HepG2 (cell line): ENCODE measurements around the gene GALNT9. TPM values are rescaled to one million over a fixed set of nuclear protein-coding genes. Genes with fewer than 3 reads are reported as not detected.

Experiments used
- ATAC-seq: fragments of 200-7000 bp; cut with Tn5 transposase; 3 replicates; pipeline ENCODE4 v1.9.1; 2020; ENCODE audit warnings: mild to moderate bottlenecking, moderate library complexity
- BruUV-seq: library from RNA; stranded (reverse); fragments of 400-500 nt; replicated peaks from 2 replicates; lab custom pipeline; 2021; lab: Mats Ljungman, UMichigan
- CTCF ChIA-PET: fragments of 300-600 bp; formaldehyde crosslinking; extraction: SDS; loops from one replicate; lab custom pipeline; 2021; ENCODE audit warnings: low total read pairs, inconsistent platforms, low intra/inter-chr PET ratio; lab: Yijun Ruan, JAX
- POLR2A ChIA-PET: fragments of 350-600 bp; sonication (Branson Sonifier 250); formaldehyde crosslinking; loops from one replicate; lab custom pipeline; 2020; ENCODE audit warnings: antibody characterized with exemption, inconsistent platforms; lab: Yijun Ruan, JAX
- DNase-seq: peaks from one replicate; pipeline ENCODE4 v3.0.0-alpha.2; 2015; ENCODE audit warnings: low spot score
- FAIRE-seq: peaks from 3 replicates; lab custom pipeline; 2011; peaks lifted over from hg19 to GRCh38; lab: Jason Lieb, UNC
- H2AFZ ChIP-seq: one replicate; pipeline ENCODE4 v1.6.1; 2011; ENCODE audit warnings: low read length, inconsistent platforms
- H3K27ac ChIP-seq: fragments of 300-600 bp; 3 replicates; pipeline ENCODE4 v1.8.0; 2011; ENCODE audit warnings: mixed run types, mild to moderate bottlenecking, mixed read lengths, low read length, inconsistent platforms; ENCODE audit not compliant: insufficient read depth; ENCODE audit errors: extremely low read length
- H3K27me3 ChIP-seq, 2 experiments: fragments of 200-600 bp in 1 of 2; 2 replicates in 1 of 2; 3 replicates in 1 of 2; pipeline versions ENCODE4 v1.6.0 to v1.8.0; 2011; ENCODE audit warnings: low read length in 2 of 2, mild to moderate bottlenecking in 2 of 2, moderate library complexity in 2 of 2, inconsistent platforms in 1 of 2; ENCODE audit not compliant: insufficient read depth in 2 of 2, control insufficient read depth in 1 of 2
- H3K36me3 ChIP-seq, 2 experiments: fragments of 200-600 bp in 1 of 2; replicated peaks in 1 of 2; 2 replicates in 1 of 2; 3 replicates in 1 of 2; pipeline versions ENCODE4 v1.5.1 to v1.8.0; 2011; ENCODE audit warnings: low read length in 2 of 2, inconsistent platforms in 1 of 2; ENCODE audit not compliant: insufficient read depth in 2 of 2, control insufficient read depth in 1 of 2
- H3K4me1 ChIP-seq: 2 replicates; pipeline ENCODE4 v1.5.1; 2012; ENCODE audit warnings: low read length, inconsistent platforms; ENCODE audit not compliant: insufficient read depth
- H3K4me2 ChIP-seq: 2 replicates; pipeline ENCODE4 v1.6.0; 2011; ENCODE audit warnings: low read depth, low read length, inconsistent platforms
- H3K4me3 ChIP-seq, 3 experiments: fragments of 200-600 bp in 1 of 3; sonication (generic), shearing (Covaris generic) in 1 of 3; replicated peaks in 1 of 3; 2 replicates each; pipeline ENCODE4 v1.5.1; 2011 to 2016; ENCODE audit warnings: low read length in 3 of 3, inconsistent platforms in 2 of 3, low read depth in 2 of 3, mild to moderate bottlenecking in 2 of 3, control low read depth in 1 of 3, mixed read lengths in 1 of 3; ENCODE audit not compliant: insufficient read depth in 1 of 3
- H3K79me2 ChIP-seq: one replicate; pipeline ENCODE4 v1.6.1; 2011; ENCODE audit warnings: low read length, inconsistent platforms; ENCODE audit not compliant: insufficient read depth
- H3K9ac ChIP-seq: 2 replicates; pipeline ENCODE4 v1.6.0; 2011; ENCODE audit warnings: mild to moderate bottlenecking, low read depth, low read length, inconsistent platforms; ENCODE audit not compliant: insufficient read depth
- H3K9me3 ChIP-seq: 2 replicates; pipeline ENCODE4 v1.5.1; 2012; ENCODE audit warnings: mild to moderate bottlenecking, low read length
- H4K20me1 ChIP-seq: 2 replicates; pipeline ENCODE4 v1.6.0; 2011; ENCODE audit warnings: inconsistent platforms, mild to moderate bottlenecking, low read length, moderate library complexity; ENCODE audit not compliant: insufficient read depth
- AGO1 ChIP-seq: fragments of 200-400 bp; formaldehyde crosslinking; IDR thresholded peaks from 2 replicates; pipeline ENCODE4 v1.6.1; 2017; ENCODE audit warnings: mild to moderate bottlenecking, low read depth, low read length, moderate library complexity; ENCODE audit not compliant: poor library complexity, severe bottlenecking
- FOXJ3 ChIP-seq: sonication (generic); formaldehyde crosslinking; IDR thresholded peaks from 2 replicates; pipeline ENCODE4 v1.4.0; 2020; ENCODE audit warnings: missing genetic modification reagents, mild to moderate bottlenecking, borderline replicate concordance
- FOXP1 ChIP-seq, 2 experiments: fragments of 450-650 bp in 1 of 2; IDR thresholded peaks; 2 replicates each; pipeline ENCODE4 v1.6.1; 2017 to 2018; ENCODE audit warnings: antibody characterized with exemption in 1 of 2
- MIER3 ChIP-seq: IDR thresholded peaks from 2 replicates; pipeline ENCODE4 v1.6.1; 2016; ENCODE audit warnings: missing compliant biosample characterization, borderline replicate concordance
- RARG ChIP-seq: sonication (generic); formaldehyde crosslinking; IDR thresholded peaks from 2 replicates; pipeline ENCODE4 v1.4.0; 2020; ENCODE audit warnings: low read depth, mild to moderate bottlenecking, missing genetic modification reagents
- RBM39 ChIP-seq: fragments of 200-400 bp; formaldehyde crosslinking; IDR thresholded peaks from one replicate; pipeline ENCODE4 v1.6.1; 2018; ENCODE audit warnings: antibody characterized with exemption, mild to moderate bottlenecking, low read depth, low read length; ENCODE audit not compliant: poor library complexity, severe bottlenecking
- SOX5 ChIP-seq: IDR thresholded peaks from 2 replicates; pipeline ENCODE4 v1.6.1; 2016; ENCODE audit warnings: borderline replicate concordance
- TRIM24 ChIP-seq: sonication (generic); formaldehyde crosslinking; IDR thresholded peaks from 2 replicates; pipeline ENCODE4 v1.8.0; 2022; ENCODE audit warnings: mild to moderate bottlenecking, missing genetic modification reagents
- ZNF274 ChIP-seq: sonication (generic); formaldehyde crosslinking; IDR thresholded peaks from 2 replicates; pipeline ENCODE4 v1.5.1; 2020; ENCODE audit warnings: mild to moderate bottlenecking, missing genetic modification reagents
- ZNF709 ChIP-seq: sonication (generic); formaldehyde crosslinking; IDR thresholded peaks from 2 replicates; pipeline ENCODE4 v1.5.0; 2020; ENCODE audit warnings: mild to moderate bottlenecking, missing genetic modification reagents
- WGBS: methylation state at CpG from one replicate; pipeline ENCODE4 v1.1.6; 2017; ENCODE audit warnings: low lambda C conversion rate; 5-methylcytosine and 5-hydroxymethylcytosine counted together
- in situ Hi-C: cut with HindIII; loops from 2 replicates; pipeline ENCODE4 v1.10.0; 2017; ENCODE audit warnings: low pct_unique_long_range_greater_than_20kb; ENCODE audit not compliant: extremely low pct_ligation_motif_present
- intact Hi-C: fragments of 100-400 bp; cut with micrococcal nuclease; formaldehyde crosslinking; loops from one replicate; pipeline ENCODE4 v1.10.0; 2022; ENCODE audit not compliant: unreplicated experiment
- polyA plus RNA-seq, 8 experiments: library from polyadenylated mRNA; depleted of rRNA in 3 of 8; stranded (reverse) in 7 of 8; unstranded in 1 of 8; fragments of >200 nt; fragmentation: Illumina TruSeq in 4 of 8; extraction: Trizol in 4 of 8; gene quantifications; 2 replicates each; pipeline versions ENCODE4 v1.2.1 to v1.2.3, GENCODE V29; 2011 to 2016; ENCODE audit warnings: low read depth in 4 of 8, missing spikeins in 1 of 8, mixed read lengths in 1 of 8; ENCODE audit not compliant: insufficient read depth in 1 of 8
- total RNA-seq, 5 experiments: library from RNA; depleted of rRNA; stranded (reverse); fragments of >200 nt; fragmentation: Illumina TruSeq; extraction: Trizol; gene quantifications; 2 replicates each; pipeline ENCODE4 v1.2.3, GENCODE V29; 2016; ENCODE audit warnings: low read depth in 1 of 5
- TF ChIP-seq, protein P1 (sequence below): sonication (generic); formaldehyde crosslinking; IDR thresholded peaks from 2 replicates; pipeline ENCODE4 v1.5.0; 2020; ENCODE audit warnings: missing genetic modification reagents

GALNT9 gene
- total and polyA plus RNA-seq, 2 of the 13 experiments (the other 11 are each of a cell fraction or from before 2014, with no cell fraction given), result 0.04 TPM; not detected in 1

DNA sequence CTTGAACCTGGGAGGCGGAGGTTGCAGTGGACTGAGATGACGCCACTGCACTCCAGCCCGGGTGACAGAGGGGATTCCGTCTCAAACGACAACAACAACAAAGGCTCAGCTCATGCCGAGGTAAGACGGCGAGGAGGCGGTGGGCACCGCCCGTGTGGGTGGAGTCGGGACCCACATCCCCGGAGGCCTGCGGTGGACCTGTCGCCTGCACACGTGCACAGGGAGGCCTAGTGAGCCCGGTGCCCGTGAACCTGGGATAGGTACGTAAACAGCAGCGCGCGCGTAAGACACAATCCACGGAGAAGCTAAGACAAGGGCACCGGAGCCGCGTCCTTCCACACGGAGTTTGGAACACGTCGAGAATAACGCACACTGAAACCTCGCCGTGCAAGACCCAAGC, 78.7 kb downstream of the GALNT9 start:
- 0 out of 2 replicates have a peak, but pooled peaks cover 5% of the 10 kb centered on the region for H4K20me1 ChIP-seq
- peaks cover 21 to 81% of the 10 kb centered on the region in 2 experiments for H3K27me3 ChIP-seq
- no peaks in the 10 kb centered on the region for H3K9me3 ChIP-seq
- no peaks in the 10 kb centered on the region for H3K4me1 ChIP-seq
- DNase-seq (no peak), FAIRE-seq (no peak), ATAC-seq (no peak)
- in situ Hi-C loops (no loop called here), intact Hi-C loops (no loop called here)
- no peak overlapping the region for H2AFZ ChIP-seq
- no peaks in the 10 kb centered on the region for H3K36me3 ChIP-seq
- CTCF ChIA-PET, result no interaction called here
- no peak overlapping the region for H3K9ac ChIP-seq
- no peak overlapping the region for H3K4me3 ChIP-seq
- WGBS, result 56% methylated on average over 25 of the region's 33 CpGs
- no TSS peak for BruUV-seq
- TF ChIP-seq FOXP1 (IDR thresholded peaks at IDR 0.05), result no peak
- TF ChIP-seq FOXP1 (CRISPR knock-in tag; IDR thresholded peaks at IDR 0.05), result no peak
- no peak for TF ChIP-seq MIER3 (CRISPR knock-in tag)
- no peak for TF ChIP-seq RBM39
- no peak for TF ChIP-seq TRIM24 (CRISPR knock-in tag)
- TF ChIP-seq ZNF274 (CRISPR knock-in tag), result no peak
- H3K79me2 ChIP-seq, result no peaks in the 10 kb centered on the region
- no peak overlapping the region for H3K27ac ChIP-seq
- H3K4me2 ChIP-seq, result no peak overlapping the region
- POLR2A ChIA-PET, result no interaction called here

DNA sequence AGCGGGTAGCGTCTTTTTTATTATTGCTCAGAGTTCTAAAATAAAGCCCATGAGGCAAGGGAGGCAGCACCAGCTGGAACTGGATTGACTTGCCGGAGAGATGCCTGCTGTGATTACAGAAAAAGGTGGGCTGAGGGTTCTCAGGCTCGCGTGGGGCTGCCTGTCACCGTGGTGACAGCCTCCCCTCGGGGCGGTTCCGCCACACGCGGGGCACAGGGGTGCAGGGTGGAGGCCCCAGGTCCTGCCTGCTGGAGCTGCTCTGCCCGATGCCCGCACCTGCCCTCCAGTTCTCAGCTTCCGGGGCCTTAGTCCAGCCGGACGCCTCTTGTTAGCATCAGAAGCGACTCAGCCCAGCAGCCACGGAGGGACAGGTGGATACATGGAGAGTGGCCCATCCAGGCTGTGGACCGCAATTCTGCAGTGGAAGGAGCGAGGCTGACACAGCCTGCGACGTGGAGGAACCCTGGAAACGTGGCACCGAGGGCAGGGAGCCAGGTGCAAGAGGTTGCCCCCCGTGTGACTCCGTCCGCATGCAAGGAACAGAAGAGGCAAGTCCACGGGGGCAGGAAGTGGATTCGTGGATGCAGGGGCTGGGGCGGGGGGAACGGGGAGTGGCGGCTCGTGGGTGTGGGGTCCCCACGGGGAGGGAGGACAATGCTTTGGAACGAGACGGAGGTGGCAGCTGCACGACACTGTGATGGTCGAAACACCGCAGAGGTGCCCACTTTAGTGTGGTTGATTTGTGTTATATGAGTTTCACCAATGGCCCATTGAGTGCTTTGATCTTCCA, 79.5 kb downstream of the GALNT9 start:
- WGBS, result 28% methylated on average over 20 of the region's 39 CpGs
- in situ Hi-C loops (no loop called here), intact Hi-C loops (no loop called here)

More for the DNA sequence above, 79.5 kb downstream of the GALNT9 start:
- no TSS peak for BruUV-seq
- H3K9me3 ChIP-seq, result no peaks in the 10 kb centered on the region
- no peaks in the 10 kb centered on the region for H3K36me3 ChIP-seq
- POLR2A ChIA-PET, result no interaction called here
- H3K79me2 ChIP-seq, result no peaks in the 10 kb centered on the region
- FAIRE-seq (no peak), DNase-seq (no peak), ATAC-seq (no peak)
- H4K20me1 ChIP-seq, result 0 out of 2 replicates have a peak, but pooled peaks cover 5% of the 10 kb centered on the region
- TF ChIP-seq RARG, result no peak
- TF ChIP-seq, protein P1, sequence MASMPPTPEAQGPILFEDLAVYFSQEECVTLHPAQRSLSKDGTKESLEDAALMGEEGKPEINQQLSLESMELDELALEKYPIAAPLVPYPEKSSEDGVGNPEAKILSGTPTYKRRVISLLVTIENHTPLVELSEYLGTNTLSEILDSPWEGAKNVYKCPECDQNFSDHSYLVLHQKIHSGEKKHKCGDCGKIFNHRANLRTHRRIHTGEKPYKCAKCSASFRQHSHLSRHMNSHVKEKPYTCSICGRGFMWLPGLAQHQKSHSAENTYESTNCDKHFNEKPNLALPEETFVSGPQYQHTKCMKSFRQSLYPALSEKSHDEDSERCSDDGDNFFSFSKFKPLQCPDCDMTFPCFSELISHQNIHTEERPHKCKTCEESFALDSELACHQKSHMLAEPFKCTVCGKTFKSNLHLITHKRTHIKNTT (CRISPR knock-in tag), result no peak
- TF ChIP-seq SOX5, result no peak
- TF ChIP-seq ZNF709 (CRISPR knock-in tag), result no peak
- TF ChIP-seq FOXJ3 (CRISPR knock-in tag), result no peak
- no peak for TF ChIP-seq AGO1
- H3K4me1 ChIP-seq, result no peaks in the 10 kb centered on the region
- H3K27me3 ChIP-seq, result peaks cover 23 to 76% of the 10 kb centered on the region in 2 experiments
- H2AFZ ChIP-seq, result no peak overlapping the region
- H3K27ac ChIP-seq, result no peak overlapping the region
- H3K4me3 ChIP-seq, result no peak overlapping the region
- H3K9ac ChIP-seq, result no peak overlapping the region
- H3K4me2 ChIP-seq, result no peak overlapping the region
- CTCF ChIA-PET, result no interaction called here
